Adipocyte (in vitro differentiated cells): ENCODE results near the gene RIPOR3.
A peak's percentile ranks its signal among the peaks of the same experiment; 100 is the strongest.

Source experiments
- DNase-seq: peaks from one replicate; pipeline ENCODE4 v3.0.0-alpha.2; 2015; ENCODE audit warnings: low read depth
- H3K27me3 ChIP-seq: replicated peaks from 2 replicates; pipeline ENCODE4 v1.7.0; 2013; ENCODE audit warnings: mild to moderate bottlenecking, low read length, moderate library complexity; ENCODE audit not compliant: control insufficient read depth, insufficient read depth
- H3K36me3 ChIP-seq: 2 replicates; pipeline ENCODE4 v1.7.0; 2013; ENCODE audit warnings: low read length, mild to moderate bottlenecking, moderate library complexity; ENCODE audit not compliant: control insufficient read depth, insufficient read depth, severe bottlenecking
- H3K4me1 ChIP-seq: 2 replicates; pipeline ENCODE4 v1.7.0; 2013; ENCODE audit warnings: mild to moderate bottlenecking, low read length, moderate library complexity; ENCODE audit not compliant: control insufficient read depth, insufficient read depth
- H3K4me3 ChIP-seq: 2 replicates; pipeline ENCODE4 v1.7.0; 2013; ENCODE audit warnings: mild to moderate bottlenecking, low read length, moderate library complexity
- H3K9ac ChIP-seq: 2 replicates; pipeline ENCODE4 v1.7.0; 2013; ENCODE audit warnings: mild to moderate bottlenecking, low read length, moderate library complexity
- H3K9me3 ChIP-seq: 2 replicates; pipeline ENCODE4 v1.7.0; 2013; ENCODE audit warnings: mild to moderate bottlenecking, low read length, moderate library complexity; ENCODE audit not compliant: control insufficient read depth

Gene RIPOR3

DNA sequence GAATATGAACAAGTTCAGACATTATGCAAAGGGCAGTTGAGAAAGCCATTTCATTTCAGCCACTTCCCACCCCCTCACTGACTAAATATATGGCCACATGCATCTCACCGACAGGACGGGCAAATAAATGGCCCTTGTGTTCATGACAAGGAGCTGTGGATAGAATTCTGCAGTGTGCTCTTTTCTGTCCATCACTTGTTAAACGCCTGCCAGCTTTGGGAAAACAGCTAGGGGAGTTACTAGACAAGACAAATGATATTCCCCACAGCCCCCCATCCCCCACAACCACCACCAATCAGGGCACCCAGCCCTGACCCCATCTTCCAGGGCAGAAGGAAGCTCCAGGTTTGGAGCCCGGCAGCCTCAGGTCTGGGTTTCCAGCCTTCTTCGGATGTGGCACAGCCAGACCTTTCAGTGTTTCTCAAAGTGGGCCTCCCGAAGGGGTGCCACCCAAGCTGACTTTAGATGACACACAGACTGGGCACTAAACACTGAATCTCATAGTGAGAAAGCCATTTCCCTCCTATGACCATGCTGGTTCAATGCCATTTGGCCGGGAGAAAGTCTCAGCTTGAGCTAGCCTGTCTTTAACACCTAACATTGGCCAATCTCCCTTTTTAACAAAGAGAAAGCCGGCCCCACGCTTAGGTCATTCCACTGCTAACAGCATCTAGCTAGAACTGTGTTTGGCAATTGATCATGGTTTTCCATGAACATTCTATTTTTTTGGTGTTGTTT is 4.0 kb upstream of the RIPOR3 start:
- H3K36me3 ChIP-seq: no peaks in the 10 kb centered on the region
- H3K9ac ChIP-seq: peak overlapping the region; percentile 52
- DNase-seq: no peak
- H3K27me3 ChIP-seq: no peaks in the 10 kb centered on the region
- H3K4me3 ChIP-seq: peak overlapping the region; percentile 60
- H3K4me1 ChIP-seq: peaks cover 48% of the 10 kb centered on the region
- H3K9me3 ChIP-seq: no peaks in the 10 kb centered on the region

DNA sequence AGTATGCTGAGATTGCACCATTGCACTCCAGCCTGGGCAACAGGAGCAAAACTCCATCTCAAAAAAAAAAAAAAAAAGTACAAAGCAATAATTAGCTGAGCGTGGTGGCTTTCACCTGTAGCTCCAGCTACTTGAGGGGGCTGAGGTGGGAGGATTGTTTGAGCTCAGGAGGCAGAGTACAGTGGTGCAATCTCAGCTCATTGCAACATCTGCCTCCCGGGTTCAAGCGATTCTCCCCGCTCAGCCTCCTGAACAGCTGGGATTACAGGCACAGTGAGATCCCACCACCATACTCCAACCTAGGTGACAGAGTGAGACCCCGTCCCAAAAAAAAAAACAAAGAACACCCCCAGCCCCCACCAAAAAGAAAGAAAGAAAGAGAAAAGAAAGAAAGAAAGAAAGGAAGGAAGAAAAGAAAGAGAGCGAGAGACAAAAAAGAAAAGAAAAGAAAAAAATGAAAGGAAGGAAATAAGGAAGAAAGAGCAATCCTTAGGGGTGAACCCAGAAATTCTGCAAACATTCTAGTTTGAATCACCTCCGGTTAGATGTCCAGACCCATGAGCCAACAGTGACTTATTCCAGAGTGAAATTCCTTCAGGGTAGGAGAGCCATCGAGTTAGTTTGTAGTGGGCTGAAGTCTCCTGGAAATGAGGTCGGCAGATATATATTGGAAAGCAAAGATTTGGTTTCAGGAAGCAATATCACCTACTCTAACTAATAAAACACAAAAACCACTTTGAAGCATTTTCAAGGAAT is 3.2 kb upstream of the RIPOR3 start:
- peak overlapping the region; percentile 52 for H3K9ac ChIP-seq
- H3K36me3 ChIP-seq: no peaks in the 10 kb centered on the region
- H3K27me3 ChIP-seq: no peaks in the 10 kb centered on the region
- no peak for DNase-seq
- no peaks in the 10 kb centered on the region for H3K9me3 ChIP-seq
- H3K4me1 ChIP-seq: peaks cover 53% of the 10 kb centered on the region
- peak overlapping the region; percentile 60 for H3K4me3 ChIP-seq

DNA sequence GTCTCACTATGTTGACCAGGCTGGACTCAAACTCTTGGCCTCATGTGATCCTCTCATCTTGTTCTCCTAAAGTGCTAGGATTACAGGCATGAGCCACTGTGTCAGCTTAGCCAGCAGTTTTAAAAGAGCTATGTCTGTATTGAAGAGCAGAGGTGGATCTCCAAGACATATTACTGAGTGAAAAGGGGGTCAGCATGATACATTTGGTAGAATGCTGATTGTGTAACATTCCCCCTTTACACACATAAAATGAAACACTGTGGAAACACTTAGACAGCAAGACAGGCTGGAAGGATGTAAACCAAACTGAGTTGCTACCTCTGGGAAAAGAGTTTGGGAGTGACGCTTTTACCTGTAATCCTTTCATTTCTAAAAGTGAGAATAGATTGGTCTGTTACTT is 1.7 kb upstream of the RIPOR3 start:
- Histone ChIP-seq H3K9ac (peak overlapping the region; percentile 47), H3K4me3 (no peak overlapping the region), H3K27me3 (no peaks in the 10 kb centered on the region), H3K9me3 (no peaks in the 10 kb centered on the region), H3K4me1 (peaks cover 63% of the 10 kb centered on the region), H3K36me3 (no peaks in the 10 kb centered on the region)
- peak; percentile 24 for DNase-seq

DNA sequence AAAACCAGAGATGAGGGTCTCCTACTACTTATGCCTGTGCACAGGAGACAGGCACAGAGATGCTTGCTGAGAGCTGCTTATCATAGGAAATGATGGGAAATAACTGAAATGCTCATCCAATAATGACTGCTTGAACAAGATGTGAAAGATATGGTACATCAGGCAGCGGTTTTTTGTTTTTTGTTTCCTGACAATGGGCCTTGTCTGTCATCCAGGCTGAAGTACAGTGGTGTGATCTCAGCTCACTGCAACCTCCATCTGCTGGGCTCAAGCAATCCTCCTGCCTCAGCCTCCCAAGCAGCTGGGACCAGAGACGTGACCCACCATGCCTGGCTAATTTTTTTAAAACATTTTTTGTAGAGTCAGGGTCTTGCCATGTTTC is 1.2 kb upstream of the RIPOR3 start:
- H3K9ac ChIP-seq: peak overlapping the region; percentile 87
- H3K4me3 ChIP-seq: peak overlapping the region; percentile 83
- DNase-seq: no peak
- H3K27me3 ChIP-seq: no peaks in the 10 kb centered on the region
- H3K9me3 ChIP-seq: no peaks in the 10 kb centered on the region
- no peaks in the 10 kb centered on the region for H3K36me3 ChIP-seq
- H3K4me1 ChIP-seq: peaks cover 63% of the 10 kb centered on the region

DNA sequence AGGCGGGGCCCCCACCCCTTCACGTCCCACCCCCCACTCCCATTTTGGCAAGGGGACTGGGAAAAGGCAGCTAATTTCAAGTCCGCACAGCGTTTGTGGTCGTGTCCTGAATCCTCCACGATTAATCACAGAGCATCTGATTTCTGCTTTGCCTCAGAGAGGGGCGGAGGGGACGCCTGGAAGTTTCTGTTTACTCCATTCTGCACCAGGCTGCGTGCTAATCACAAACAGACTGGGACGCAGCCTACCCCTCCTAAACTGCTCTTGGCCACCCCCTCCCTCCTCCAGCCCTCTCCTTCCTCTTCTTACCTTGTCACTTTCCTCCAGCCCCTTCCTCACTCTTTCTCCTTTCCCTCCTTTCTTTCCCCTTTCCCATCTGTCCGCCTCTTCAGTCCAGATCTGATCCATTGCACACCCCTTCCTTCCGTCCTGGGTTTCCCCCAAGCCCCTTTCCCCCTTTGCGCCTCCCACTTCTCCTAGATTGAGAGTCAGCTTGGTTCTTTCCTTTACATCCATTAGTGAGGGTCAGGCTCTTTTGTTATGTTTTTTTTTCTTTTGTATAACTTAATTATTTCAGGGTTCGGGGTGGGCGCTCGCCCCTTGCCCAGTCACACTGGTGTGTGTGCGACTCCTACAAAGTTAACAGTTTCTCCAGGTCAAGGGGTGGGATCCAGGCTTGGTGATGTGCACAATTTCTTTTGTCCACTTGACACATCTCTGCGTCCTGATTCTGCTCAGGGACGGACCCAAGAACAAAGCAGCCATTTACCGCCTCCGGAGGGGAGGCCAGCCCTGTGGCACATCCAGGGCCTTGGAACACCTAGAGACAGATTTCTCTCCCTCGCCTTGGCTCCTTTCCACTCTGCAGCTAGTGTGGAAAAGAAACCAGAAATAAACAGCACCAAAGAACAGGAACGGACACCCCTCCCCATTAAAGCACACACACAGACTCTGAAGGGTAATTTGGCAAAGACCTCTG is 520 bp upstream of the RIPOR3 start:
- Histone ChIP-seq H3K9me3 (no peaks in the 10 kb centered on the region), H3K36me3 (peaks cover 5% of the 10 kb centered on the region), H3K4me1 (peaks cover 63% of the 10 kb centered on the region), H3K27me3 (no peaks in the 10 kb centered on the region), H3K9ac (peak overlapping the region; percentile 87), H3K4me3 (peak overlapping the region; percentile 83)
- peak; percentile 84 for DNase-seq

DNA sequence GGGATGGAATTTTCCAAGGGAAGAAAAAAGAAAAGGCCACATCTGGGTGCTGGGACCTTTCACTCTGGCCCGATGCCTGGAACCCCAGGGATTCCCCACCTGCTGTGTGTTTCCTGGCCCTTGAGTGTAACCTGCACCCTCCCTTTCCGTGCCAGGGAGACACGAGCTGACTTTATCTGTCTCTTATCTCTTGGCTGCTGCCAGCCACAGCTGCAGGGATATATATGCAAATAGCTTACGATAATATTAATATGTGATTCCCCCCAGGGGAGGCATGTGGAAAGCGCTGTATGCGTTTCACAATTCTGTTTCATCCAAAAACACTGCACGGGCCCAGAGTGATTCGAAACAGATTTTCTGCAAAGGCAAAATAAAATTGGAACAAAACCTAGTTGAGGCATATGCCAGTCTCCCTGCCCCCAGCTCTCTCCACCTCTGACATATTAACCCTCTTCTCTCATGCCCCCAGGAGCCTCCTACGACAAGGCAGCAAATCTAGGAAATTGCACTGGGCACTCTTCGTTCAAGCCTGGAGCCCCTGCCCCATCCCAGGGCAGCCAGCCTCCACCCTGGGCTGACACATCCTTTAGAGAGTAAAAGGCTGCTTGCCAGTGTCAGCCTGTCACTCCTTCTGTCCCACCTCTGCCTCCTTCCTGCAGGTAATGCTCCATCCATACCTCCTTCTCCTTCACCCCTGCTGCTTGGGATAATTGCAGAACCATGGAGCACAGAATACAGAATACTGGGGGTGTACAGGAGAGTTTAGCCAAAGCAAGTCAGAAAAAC is 1.3 kb downstream of the RIPOR3 start:
- no peaks in the 10 kb centered on the region for H3K9me3 ChIP-seq
- DNase-seq: peak; percentile 78
- no peaks in the 10 kb centered on the region for H3K27me3 ChIP-seq
- peaks cover 51% of the 10 kb centered on the region for H3K4me1 ChIP-seq
- H3K36me3 ChIP-seq: peaks cover 5% of the 10 kb centered on the region
- peak overlapping the region; percentile 87 for H3K9ac ChIP-seq
- H3K4me3 ChIP-seq: peak overlapping the region; percentile 83

DNA sequence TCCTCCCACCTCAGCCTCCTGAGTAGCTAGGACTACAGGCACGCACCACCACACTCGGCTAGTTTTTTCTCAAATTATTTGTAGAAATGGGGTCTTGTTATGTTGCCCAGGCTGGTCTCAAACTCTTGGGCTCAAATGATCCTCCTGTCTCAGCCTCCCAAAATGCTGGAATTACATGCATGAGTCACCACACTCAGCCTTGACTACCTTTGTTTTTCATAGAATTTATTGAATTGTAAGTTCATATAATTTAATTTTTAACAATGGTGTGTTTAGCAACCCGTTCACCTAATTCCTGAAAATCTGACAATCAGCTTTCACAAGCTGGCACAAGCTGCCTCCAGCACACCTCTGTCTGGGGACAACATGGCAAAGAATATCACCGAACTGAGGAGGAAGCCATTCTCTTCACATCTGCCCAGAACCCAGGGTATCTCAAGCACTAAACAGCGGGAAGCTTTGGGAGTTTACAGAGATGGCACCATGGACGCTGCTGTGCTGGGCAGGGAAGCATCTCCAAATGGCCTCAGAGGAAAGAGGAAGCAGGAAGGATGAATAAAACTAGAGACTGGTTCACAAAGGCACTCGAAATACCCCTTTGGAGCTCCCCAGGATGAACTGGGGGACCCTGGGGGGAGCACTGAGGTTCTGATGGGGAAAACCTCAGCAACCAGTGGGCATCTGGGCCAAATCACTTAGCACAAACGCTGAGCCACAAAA is 2.9 kb downstream of the RIPOR3 start:
- Histone ChIP-seq H3K36me3 (peaks cover 15% of the 10 kb centered on the region), H3K4me1 (peaks cover 39% of the 10 kb centered on the region), H3K9ac (peak overlapping the region; percentile 25), H3K27me3 (no peaks in the 10 kb centered on the region), H3K4me3 (peak overlapping the region; percentile 83), H3K9me3 (no peaks in the 10 kb centered on the region)
- DNase-seq: no peak

DNA sequence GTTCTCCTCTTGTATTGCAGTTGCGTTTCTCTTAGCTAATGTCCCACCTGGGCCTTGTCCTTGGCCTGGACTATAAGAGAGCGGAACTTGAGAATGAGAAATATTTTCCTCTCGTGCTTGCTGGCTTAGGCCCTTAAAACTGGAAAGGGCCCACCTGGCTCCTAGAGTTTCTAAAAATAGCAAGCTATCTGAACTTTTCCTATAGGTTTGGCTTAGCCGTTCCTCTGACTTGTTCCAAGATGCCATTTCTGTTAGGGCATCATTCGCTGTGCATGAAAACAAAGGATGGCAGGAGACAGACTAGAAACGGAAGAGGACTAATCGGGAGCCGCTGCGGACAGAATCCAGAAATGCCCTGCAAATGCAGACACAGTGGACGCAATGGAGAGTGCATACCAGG is 4.5 kb downstream of the RIPOR3 start:
- H3K36me3 ChIP-seq: peaks cover 26% of the 10 kb centered on the region
- H3K4me3 ChIP-seq: no peak overlapping the region
- peaks cover 26% of the 10 kb centered on the region for H3K4me1 ChIP-seq
- DNase-seq: no peak
- H3K27me3 ChIP-seq: no peaks in the 10 kb centered on the region
- no peak overlapping the region for H3K9ac ChIP-seq
- no peaks in the 10 kb centered on the region for H3K9me3 ChIP-seq

DNA sequence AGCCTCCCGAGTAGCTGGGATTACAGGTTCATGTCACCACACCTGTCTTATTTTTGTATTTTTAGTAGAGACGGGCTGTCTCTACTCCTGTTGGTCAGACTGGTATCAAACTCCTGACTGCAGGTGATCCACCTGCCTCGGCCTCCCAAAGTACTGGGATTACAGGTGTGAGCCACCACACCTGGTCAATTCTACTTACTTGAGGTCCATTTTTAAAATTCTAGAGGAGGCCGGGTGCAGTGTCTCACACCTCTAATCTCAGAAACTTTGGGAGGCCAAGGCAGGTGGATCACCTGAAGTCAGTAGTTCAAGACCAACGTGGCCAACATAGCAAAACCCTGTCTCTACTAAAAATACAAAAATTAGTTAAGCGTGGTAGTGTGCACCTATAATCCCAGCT is 7.8 kb downstream of the RIPOR3 start:
- peaks cover 16% of the 10 kb centered on the region for H3K4me1 ChIP-seq
- H3K9me3 ChIP-seq: no peaks in the 10 kb centered on the region
- H3K27me3 ChIP-seq: no peaks in the 10 kb centered on the region
- no peak overlapping the region for H3K4me3 ChIP-seq
- DNase-seq: no peak
- no peak overlapping the region for H3K9ac ChIP-seq
- H3K36me3 ChIP-seq: peaks cover 32% of the 10 kb centered on the region

DNA sequence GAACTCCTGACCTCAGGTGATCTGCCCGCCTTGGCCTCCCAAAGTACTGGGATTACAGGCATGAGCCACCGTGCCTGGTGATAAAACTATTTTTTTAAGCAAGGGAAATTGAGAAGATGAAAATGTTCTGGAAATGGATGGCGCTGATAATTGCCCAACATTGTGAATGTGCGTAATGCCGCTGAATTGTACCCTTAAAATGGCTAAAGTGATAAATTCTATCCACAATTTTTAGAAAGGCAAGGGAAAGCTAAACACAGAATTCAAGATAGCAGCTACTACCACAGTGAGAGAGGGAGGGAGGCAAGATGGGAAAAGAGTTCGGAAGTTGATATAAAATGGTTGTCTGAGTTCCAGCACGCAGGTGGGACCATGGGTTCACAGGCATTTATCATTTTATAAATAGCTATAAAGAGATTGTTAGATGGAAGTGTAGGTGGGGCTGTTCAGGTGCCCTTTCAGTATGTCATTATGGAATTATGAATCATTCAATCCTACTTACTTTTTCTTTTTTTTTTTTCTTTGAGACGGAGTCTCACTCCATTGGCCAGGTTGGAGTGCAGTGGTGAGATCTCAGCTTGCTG is 8.3 kb downstream of the RIPOR3 start:
- H3K27me3 ChIP-seq: no peaks in the 10 kb centered on the region
- H3K4me3 ChIP-seq: no peak overlapping the region
- peaks cover 17% of the 10 kb centered on the region for H3K4me1 ChIP-seq
- no peaks in the 10 kb centered on the region for H3K9me3 ChIP-seq
- H3K36me3 ChIP-seq: peaks cover 32% of the 10 kb centered on the region
- DNase-seq: no peak
- H3K9ac ChIP-seq: no peak overlapping the region
